Adrenal gland (tissue), 5 donors: ENCODE measurements around the gene GLIS2.

ENCODE experiments used
- POLR2A ChIP-seq, 2 donors: fragments of 450-650 bp; IDR thresholded peaks; one replicate each; pipeline ENCODE4 v1.6.1; 2017; ENCODE audit warnings: antibody characterized with exemption in 2 of 2, mild to moderate bottlenecking in 2 of 2, moderate library complexity in 1 of 2
- TF ChIP-seq, protein P1 (sequence below), 6 experiments: fragments of 450-650 bp in 4 of 6; fragments of 200-600 bp in 2 of 6; sonication (generic) in 1 of 6; IDR thresholded peaks; 1 replicate in 5 of 6; 2 replicates in 1 of 6; pipeline versions ENCODE4 v1.5.1 to v1.8.0; 2016 to 2021; ENCODE audit warnings: antibody characterized with exemption in 6 of 6, mild to moderate bottlenecking in 2 of 6, moderate library complexity in 1 of 6
- donor health status: DM: no; HTN: no; CAD: no.

DNA sequence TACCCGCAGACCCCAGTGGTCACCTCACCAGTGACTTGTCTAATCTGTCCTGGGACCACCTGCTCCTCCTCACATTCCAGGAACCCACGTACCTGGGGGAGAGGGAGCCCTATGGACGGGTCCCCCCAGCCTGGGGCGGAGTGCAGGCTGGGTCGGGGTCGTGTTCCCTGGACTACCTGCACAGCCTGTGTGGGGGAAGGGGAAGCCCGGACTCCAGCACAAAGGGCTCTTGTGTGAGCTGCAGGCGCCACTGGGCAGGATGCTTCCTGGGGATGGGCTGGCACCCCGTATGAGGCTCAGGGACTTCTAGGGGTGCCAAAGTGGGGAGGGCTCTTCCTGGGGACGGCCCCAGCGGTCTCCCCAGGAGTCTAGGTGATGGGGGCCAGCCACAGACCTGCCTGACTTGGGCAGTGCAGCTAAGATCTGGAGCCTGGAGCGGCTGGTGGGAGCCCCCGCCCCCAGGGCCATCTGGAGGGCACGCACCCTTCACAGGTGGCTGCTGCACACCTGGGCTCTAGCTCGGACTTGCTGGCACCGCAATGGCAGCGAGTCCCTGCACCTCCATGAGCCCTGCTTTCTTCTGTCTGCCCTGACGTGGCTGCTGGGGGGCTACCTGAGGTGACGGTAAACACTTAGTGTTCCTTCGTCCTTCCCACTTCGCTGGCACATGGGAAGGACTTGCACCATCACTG is 63.3 kb downstream of the GLIS2 start:
- TF ChIP-seq POLR2A (IDR thresholded peaks at IDR 0.05), result no peak
- TF ChIP-seq, protein P1, sequence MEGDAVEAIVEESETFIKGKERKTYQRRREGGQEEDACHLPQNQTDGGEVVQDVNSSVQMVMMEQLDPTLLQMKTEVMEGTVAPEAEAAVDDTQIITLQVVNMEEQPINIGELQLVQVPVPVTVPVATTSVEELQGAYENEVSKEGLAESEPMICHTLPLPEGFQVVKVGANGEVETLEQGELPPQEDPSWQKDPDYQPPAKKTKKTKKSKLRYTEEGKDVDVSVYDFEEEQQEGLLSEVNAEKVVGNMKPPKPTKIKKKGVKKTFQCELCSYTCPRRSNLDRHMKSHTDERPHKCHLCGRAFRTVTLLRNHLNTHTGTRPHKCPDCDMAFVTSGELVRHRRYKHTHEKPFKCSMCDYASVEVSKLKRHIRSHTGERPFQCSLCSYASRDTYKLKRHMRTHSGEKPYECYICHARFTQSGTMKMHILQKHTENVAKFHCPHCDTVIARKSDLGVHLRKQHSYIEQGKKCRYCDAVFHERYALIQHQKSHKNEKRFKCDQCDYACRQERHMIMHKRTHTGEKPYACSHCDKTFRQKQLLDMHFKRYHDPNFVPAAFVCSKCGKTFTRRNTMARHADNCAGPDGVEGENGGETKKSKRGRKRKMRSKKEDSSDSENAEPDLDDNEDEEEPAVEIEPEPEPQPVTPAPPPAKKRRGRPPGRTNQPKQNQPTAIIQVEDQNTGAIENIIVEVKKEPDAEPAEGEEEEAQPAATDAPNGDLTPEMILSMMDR (IDR thresholded peaks at IDR 0.05), result no peak
